Measurements from ENCODE around the gene SMG9. TPM values are rescaled to one million over a fixed set of nuclear protein-coding genes. Genes with fewer than 3 reads are reported as not detected.

Gene SMG9
- total RNA-seq, 1 experiment from 2014 or later, result 90.6 TPM

- H3K9me3 ChIP-seq (ENCODE audit: low read depth, low read length, poor library complexity, severe bottlenecking), result no peaks in the 10 kb centered on the region
- no peak for DNase-seq (ENCODE audit: low spot score)
- intact Hi-C loops (cut with micrococcal nuclease; ENCODE audit: unreplicated experiment), result no loop called here
- CTCF ChIA-PET, result no interaction called here
- H3K4me1 ChIP-seq (ENCODE audit: insufficient read depth, low read length, poor library complexity, severe bottlenecking), result no peaks in the 10 kb centered on the region
- POLR2A ChIA-PET (ENCODE audit: low non-redundant PET), result no interaction called here
- no peak for TF ChIP-seq EZH2 (IDR thresholded peaks at IDR 0.05; ENCODE audit: borderline replicate concordance, low read depth, low read length, poor library complexity, severe bottlenecking)
- TF ChIP-seq CTCF (conservative IDR thresholded peaks at IDR 0.05; ENCODE audit: low read depth, low read length), result no peak
- no peak overlapping the region for H3K4me3 ChIP-seq (ENCODE audit: low read depth, low read length, poor library complexity, severe bottlenecking)
- no peaks in the 10 kb centered on the region for H3K36me3 ChIP-seq (ENCODE audit: insufficient read depth, low read length, poor library complexity, severe bottlenecking)
- H3K27ac ChIP-seq (ENCODE audit: low read depth, low read length, poor library complexity, severe bottlenecking), result no peak overlapping the region
- no TSS peak for BruUV-seq (replicated peaks)
- H3K27me3 ChIP-seq (replicated peaks; ENCODE audit: insufficient read depth, low read depth, low read length, poor library complexity), result peaks cover 5% of the 10 kb centered on the region
Observed at GRCh38 chr19:43789029-43789428, 34.3 kb upstream of the SMG9 start.

- intact Hi-C loops (cut with micrococcal nuclease; ENCODE audit: unreplicated experiment), result no loop called here
- Histone ChIP-seq H3K4me3 (ENCODE audit: low read depth, low read length, poor library complexity, severe bottlenecking) (no peak overlapping the region), H3K4me1 (ENCODE audit: insufficient read depth, low read length, poor library complexity, severe bottlenecking) (no peaks in the 10 kb centered on the region), H3K36me3 (ENCODE audit: insufficient read depth, low read length, poor library complexity, severe bottlenecking) (no peaks in the 10 kb centered on the region), H3K27me3 (replicated peaks; ENCODE audit: insufficient read depth, low read depth, low read length, poor library complexity) (no peaks in the 10 kb centered on the region), H3K9me3 (ENCODE audit: low read depth, low read length, poor library complexity, severe bottlenecking) (no peaks in the 10 kb centered on the region), H3K27ac (ENCODE audit: low read depth, low read length, poor library complexity, severe bottlenecking) (no peak overlapping the region)
- DNase-seq (ENCODE audit: low spot score), result no peak
- no peak for TF ChIP-seq CTCF (conservative IDR thresholded peaks at IDR 0.05; ENCODE audit: low read depth, low read length)
- no peak for TF ChIP-seq EZH2 (IDR thresholded peaks at IDR 0.05; ENCODE audit: borderline replicate concordance, low read depth, low read length, poor library complexity, severe bottlenecking)
- ChIA-PET POLR2A (ENCODE audit: low non-redundant PET) (no interaction called here), CTCF (no interaction called here)
- BruUV-seq (replicated peaks), result no TSS peak
Observed at GRCh38 chr19:43786665-43787064, 31.9 kb upstream of the SMG9 start.

- intact Hi-C loops (cut with micrococcal nuclease; ENCODE audit: unreplicated experiment), result loop anchor here (1.0 kb wide), 1 partner anchor 40 kb away; no protein-coding TSS in a partner anchor
- CTCF ChIA-PET, result interaction anchor here (1.0 to 1.4 kb wide), 3 partner anchors 19 to 117 kb away, joined by 3 to 9 read pairs (median 7); no protein-coding TSS in a partner anchor
- H3K36me3 ChIP-seq (ENCODE audit: insufficient read depth, low read length, poor library complexity, severe bottlenecking), result no peaks in the 10 kb centered on the region
- H3K4me1 ChIP-seq (ENCODE audit: insufficient read depth, low read length, poor library complexity, severe bottlenecking), result no peaks in the 10 kb centered on the region
- POLR2A ChIA-PET (ENCODE audit: low non-redundant PET), result no interaction called here
- H3K9me3 ChIP-seq (ENCODE audit: low read depth, low read length, poor library complexity, severe bottlenecking), result no peaks in the 10 kb centered on the region
- TF ChIP-seq CTCF (conservative IDR thresholded peaks at IDR 0.05; ENCODE audit: low read depth, low read length), result peak; percentile 93
- no peak for TF ChIP-seq EZH2 (IDR thresholded peaks at IDR 0.05; ENCODE audit: borderline replicate concordance, low read depth, low read length, poor library complexity, severe bottlenecking)
- no TSS peak for BruUV-seq (replicated peaks)
- H3K4me3 ChIP-seq (ENCODE audit: low read depth, low read length, poor library complexity, severe bottlenecking), result no peak overlapping the region
- peak; percentile 70 for DNase-seq (ENCODE audit: low spot score)
- no peaks in the 10 kb centered on the region for H3K27me3 ChIP-seq (replicated peaks; ENCODE audit: insufficient read depth, low read depth, low read length, poor library complexity)
- no peak overlapping the region for H3K27ac ChIP-seq (ENCODE audit: low read depth, low read length, poor library complexity, severe bottlenecking)
Observed at GRCh38 chr19:43784981-43785808, 30.4 kb upstream of the SMG9 start.
